RWPE2 (cell line): ENCODE results near the gene MYZAP.

ENCODE experiments used
- ATAC-seq: fragments of 200-7000 bp; cut with Tn5 transposase; 3 replicates; pipeline ENCODE4 v1.9.1; 2021; ENCODE audit warnings: low read depth
- DNase-seq: peaks from one replicate; pipeline ENCODE4 v3.0.0-alpha.2; 2020; ENCODE audit warnings: low spot score
- H3K27ac ChIP-seq: fragments of 450-650 bp; 2 replicates; pipeline ENCODE4 v1.5.1; 2017; ENCODE audit warnings: mild to moderate bottlenecking; ENCODE audit not compliant: poor library complexity, severe bottlenecking
- H3K27me3 ChIP-seq: fragments of 250-450 bp; sonication (Bioruptor Pico); 2 replicates; pipeline ENCODE4 v1.5.1; 2021; ENCODE audit warnings: mild to moderate bottlenecking, moderate library complexity; ENCODE audit not compliant: insufficient read depth, poor library complexity, severe bottlenecking
- H3K36me3 ChIP-seq: fragments of 250-450 bp; sonication (Bioruptor Pico); 2 replicates; pipeline ENCODE4 v1.5.1; 2020; ENCODE audit warnings: low read depth, mild to moderate bottlenecking, moderate library complexity
- H3K4me1 ChIP-seq: fragments of 250-450 bp; sonication (Bioruptor Pico); 2 replicates; pipeline ENCODE4 v1.5.1; 2021; ENCODE audit warnings: mild to moderate bottlenecking, moderate library complexity; ENCODE audit not compliant: insufficient read depth, poor library complexity, severe bottlenecking
- H3K4me3 ChIP-seq: fragments of 250-450 bp; sonication (Bioruptor Pico); 2 replicates; pipeline ENCODE4 v1.5.1; 2021; ENCODE audit warnings: mild to moderate bottlenecking, moderate library complexity; ENCODE audit not compliant: severe bottlenecking
- H3K9me3 ChIP-seq: fragments of 250-450 bp; sonication (Bioruptor Pico); 2 replicates; pipeline ENCODE4 v1.5.1; 2021; ENCODE audit warnings: mild to moderate bottlenecking, moderate library complexity; ENCODE audit not compliant: severe bottlenecking
- TF ChIP-seq, protein P1 (sequence below): fragments of 450-650 bp; IDR thresholded peaks from one replicate; pipeline ENCODE4 v1.5.1; 2017; ENCODE audit warnings: mild to moderate bottlenecking, moderate library complexity; ENCODE audit not compliant: poor library complexity, severe bottlenecking

MYZAP gene

DNA sequence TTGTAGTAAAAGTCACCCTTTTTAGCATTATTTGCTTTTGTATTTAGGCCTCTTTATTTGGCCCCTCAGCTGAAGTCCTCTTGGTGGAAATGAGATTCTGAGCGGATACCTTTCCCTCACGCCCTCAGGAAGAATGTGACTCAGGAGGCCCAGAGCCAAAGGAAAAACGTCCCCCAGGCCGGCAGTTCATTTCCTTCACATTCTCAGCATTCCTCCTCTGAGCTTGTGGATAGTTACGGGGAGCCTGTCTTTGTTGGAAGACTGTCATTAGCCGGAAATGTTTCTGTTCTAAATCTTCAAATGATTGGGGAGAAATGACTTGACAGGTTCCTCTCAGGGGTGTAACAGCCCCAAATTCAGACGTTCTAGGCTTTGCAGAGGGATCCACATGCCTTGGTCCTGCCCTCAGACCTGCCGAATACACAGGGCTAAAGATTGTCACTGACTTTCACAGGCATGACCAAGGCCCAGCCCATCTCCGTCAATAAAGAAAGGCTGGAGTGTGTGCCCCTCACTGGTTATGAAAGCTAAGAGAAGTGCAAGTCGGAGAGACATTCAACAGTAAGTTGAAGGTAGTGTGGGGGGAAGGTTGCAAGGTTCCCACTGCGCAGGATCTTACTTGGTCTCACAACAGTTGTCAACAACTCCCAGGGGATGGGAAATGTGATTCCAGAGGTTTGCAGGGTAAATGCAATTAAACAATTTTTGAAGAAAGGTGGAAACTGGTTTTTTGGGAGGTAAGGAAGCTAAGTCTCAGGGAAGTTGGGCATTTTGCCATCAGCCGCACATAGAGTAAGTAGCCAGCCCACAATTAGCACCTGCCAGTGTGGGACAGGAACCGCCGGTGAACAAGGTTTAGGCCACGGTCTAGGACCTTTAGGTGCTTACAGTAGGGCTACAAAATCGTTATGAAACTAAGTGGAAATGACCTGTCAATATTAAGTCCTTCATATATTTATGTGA is 39.7 kb upstream of the MYZAP start:
- DNase-seq (peak; percentile 84), ATAC-seq (peak; percentile 90)
- Histone ChIP-seq H3K27ac (peak overlapping the region; percentile 87), H3K36me3 (no peaks in the 10 kb centered on the region), H3K27me3 (no peaks in the 10 kb centered on the region), H3K4me1 (peaks cover 39% of the 10 kb centered on the region), H3K9me3 (no peaks in the 10 kb centered on the region), H3K4me3 (no peak overlapping the region)
- TF ChIP-seq, protein P1, sequence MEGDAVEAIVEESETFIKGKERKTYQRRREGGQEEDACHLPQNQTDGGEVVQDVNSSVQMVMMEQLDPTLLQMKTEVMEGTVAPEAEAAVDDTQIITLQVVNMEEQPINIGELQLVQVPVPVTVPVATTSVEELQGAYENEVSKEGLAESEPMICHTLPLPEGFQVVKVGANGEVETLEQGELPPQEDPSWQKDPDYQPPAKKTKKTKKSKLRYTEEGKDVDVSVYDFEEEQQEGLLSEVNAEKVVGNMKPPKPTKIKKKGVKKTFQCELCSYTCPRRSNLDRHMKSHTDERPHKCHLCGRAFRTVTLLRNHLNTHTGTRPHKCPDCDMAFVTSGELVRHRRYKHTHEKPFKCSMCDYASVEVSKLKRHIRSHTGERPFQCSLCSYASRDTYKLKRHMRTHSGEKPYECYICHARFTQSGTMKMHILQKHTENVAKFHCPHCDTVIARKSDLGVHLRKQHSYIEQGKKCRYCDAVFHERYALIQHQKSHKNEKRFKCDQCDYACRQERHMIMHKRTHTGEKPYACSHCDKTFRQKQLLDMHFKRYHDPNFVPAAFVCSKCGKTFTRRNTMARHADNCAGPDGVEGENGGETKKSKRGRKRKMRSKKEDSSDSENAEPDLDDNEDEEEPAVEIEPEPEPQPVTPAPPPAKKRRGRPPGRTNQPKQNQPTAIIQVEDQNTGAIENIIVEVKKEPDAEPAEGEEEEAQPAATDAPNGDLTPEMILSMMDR, result no peak

DNA sequence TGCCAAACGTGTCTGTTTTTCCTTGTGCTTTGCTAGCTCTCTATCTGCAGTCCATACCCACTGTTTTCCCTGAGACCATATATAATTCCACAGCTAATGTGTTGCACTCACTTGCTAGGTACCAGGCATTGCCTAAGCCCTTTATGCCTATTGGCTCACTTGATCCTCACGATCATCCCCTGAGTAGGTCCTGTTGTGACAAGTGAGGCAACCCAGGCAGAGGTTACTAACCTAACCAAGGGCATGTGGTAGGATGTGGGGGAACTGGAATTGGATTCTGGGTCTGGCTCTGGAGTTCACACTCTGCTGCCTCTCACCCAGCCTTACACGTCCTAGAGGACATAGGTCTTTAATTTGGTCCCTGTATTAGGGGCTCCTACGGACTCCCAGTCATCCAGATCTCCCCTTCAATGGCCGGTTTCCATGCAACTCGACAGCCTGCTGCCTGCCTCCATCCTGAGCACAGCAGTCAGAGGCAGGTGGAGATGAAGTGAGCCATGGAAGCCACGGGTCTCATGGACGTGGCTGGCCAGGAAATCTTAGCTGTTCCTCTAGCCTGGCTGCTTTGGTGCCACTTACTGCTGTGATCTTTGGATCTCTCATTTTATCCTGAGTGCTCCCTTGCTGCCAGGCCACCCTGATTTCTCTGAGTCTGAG is 38.9 kb upstream of the MYZAP start:
- TF ChIP-seq, protein P1, result no peak
- Histone ChIP-seq H3K4me1 (peaks cover 39% of the 10 kb centered on the region), H3K9me3 (no peaks in the 10 kb centered on the region), H3K4me3 (no peak overlapping the region), H3K27ac (peak overlapping the region; percentile 87), H3K36me3 (no peaks in the 10 kb centered on the region), H3K27me3 (no peaks in the 10 kb centered on the region)
- ATAC-seq (no peak), DNase-seq (no peak)

DNA sequence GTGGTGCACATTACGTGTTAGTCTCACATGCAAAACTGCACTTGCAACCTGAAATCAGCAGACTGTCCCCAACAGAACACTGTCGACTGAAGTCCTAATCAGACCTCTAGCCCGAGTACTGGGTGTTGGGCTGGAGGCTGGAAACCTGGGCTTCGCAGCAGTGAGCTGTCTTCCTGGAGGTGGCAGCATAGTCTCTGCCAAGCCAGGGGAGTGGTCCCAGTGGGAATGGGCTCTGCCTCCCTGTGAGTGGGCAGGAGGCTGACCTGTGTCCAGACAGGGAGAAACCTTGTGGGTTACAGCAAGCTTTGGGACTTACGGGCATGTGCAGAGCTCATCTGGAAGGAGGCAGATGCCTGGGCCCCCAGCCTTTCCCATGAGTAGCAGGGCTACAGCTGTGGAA is 38.2 kb upstream of the MYZAP start:
- DNase-seq (no peak), ATAC-seq (no peak)
- TF ChIP-seq, protein P1, result no peak
- no peaks in the 10 kb centered on the region for H3K27me3 ChIP-seq
- H3K36me3 ChIP-seq, result no peaks in the 10 kb centered on the region
- H3K27ac ChIP-seq, result peak overlapping the region; percentile 87
- H3K9me3 ChIP-seq, result no peaks in the 10 kb centered on the region
- H3K4me3 ChIP-seq, result no peak overlapping the region
- H3K4me1 ChIP-seq, result peaks cover 39% of the 10 kb centered on the region

DNA sequence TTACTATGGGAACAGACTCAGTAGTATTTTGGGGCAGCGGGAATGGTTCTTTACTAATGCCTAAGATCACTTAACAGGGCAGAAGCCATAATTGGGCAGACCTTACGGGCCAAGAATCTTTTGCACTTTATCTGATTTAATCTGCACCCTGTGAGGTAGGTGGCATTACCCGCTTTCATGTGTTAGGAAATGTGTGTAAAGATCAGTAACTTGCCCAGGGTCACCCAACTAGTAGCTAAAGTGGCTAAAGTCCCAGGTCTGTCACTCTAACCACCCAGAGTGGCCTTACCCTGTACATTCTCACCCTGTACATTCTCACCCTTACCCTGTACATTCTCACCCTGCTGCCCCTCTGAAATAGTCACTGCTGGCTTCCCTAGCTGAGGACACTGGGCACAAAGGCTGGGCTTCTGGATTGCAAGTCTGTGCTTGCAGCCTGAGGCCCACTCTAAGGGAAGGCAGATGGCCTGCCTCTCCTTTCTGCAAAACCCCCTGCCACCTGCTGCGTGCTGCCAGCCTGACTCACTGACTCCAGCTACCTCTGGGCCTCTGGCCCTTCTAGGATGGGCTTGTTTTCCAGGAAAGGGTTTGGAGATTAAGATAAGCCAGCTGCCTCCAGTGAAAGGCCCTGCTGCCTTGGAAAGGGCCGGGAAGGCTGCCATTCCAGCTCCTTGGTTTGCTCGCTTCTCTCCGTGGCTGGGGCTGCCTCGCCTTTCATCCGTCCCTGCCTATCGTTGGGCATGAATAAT is 37.5 kb upstream of the MYZAP start:
- Histone ChIP-seq H3K4me1 (peaks cover 39% of the 10 kb centered on the region), H3K9me3 (no peaks in the 10 kb centered on the region), H3K4me3 (no peak overlapping the region), H3K27me3 (no peaks in the 10 kb centered on the region), H3K27ac (peak overlapping the region; percentile 87), H3K36me3 (no peaks in the 10 kb centered on the region)
- ATAC-seq (peak; percentile 74), DNase-seq (peak; percentile 84)
- TF ChIP-seq, protein P1, result no peak
